IMR-90 (cell line): ENCODE measurements around the gene TRIM25. TPM values are rescaled to one million over a fixed set of nuclear protein-coding genes. Genes with fewer than 3 reads are reported as not detected.

Source experiments
- ATAC-seq: fragments of 200-7000 bp; cut with Tn5 transposase; 2 replicates; pipeline ENCODE4 v1.9.1; 2020; ENCODE audit warnings: low read depth, mild to moderate bottlenecking, moderate library complexity
- BruUV-seq: library from RNA; stranded (reverse); fragments of 400-500 nt; replicated peaks from 2 replicates; lab custom pipeline; 2021; lab: Mats Ljungman, UMichigan
- CTCF ChIA-PET: fragments of 300-600 bp; formaldehyde crosslinking; extraction: SDS; loops from one replicate; lab custom pipeline; 2021; ENCODE audit warnings: antibody characterized with exemption; lab: Yijun Ruan, JAX
- POLR2A ChIA-PET: fragments of 300-600 bp; sonication (Branson Sonifier 250); formaldehyde crosslinking; loops from one replicate; lab custom pipeline; 2022; ENCODE audit warnings: antibody characterized with exemption; ENCODE audit not compliant: unreplicated experiment; lab: Charles Lee
- DNase-seq: peaks from one replicate; pipeline ENCODE4 v3.0.0; 2013
- H2AFZ ChIP-seq: replicated peaks from 2 replicates; pipeline ENCODE3; 2013; ENCODE audit warnings: low read length, mild to moderate bottlenecking; ENCODE audit not compliant: poor library complexity
- H2AK5ac ChIP-seq: 2 replicates; pipeline ENCODE4 v1.6.1; 2013; ENCODE audit warnings: low read depth, low read length, inconsistent platforms
- H2AK9ac ChIP-seq: replicated peaks from 2 replicates; pipeline ENCODE3; 2013; ENCODE audit warnings: mild to moderate bottlenecking, low read depth, low read length, moderate library complexity; ENCODE audit not compliant: poor library complexity
- H2BK120ac ChIP-seq: 2 replicates; pipeline ENCODE4 v1.6.1; 2013; ENCODE audit warnings: low read depth, low read length, inconsistent platforms
- H2BK15ac ChIP-seq: 3 replicates; pipeline ENCODE4 v1.6.1; 2013; ENCODE audit warnings: low read depth, low read length, inconsistent platforms
- H2BK20ac ChIP-seq: 2 replicates; pipeline ENCODE4 v1.6.1; 2013; ENCODE audit warnings: low read depth, mild to moderate bottlenecking, inconsistent platforms, low read length, moderate library complexity
- H2BK5ac ChIP-seq: 2 replicates; pipeline ENCODE4 v1.6.1; 2013; ENCODE audit warnings: mild to moderate bottlenecking, low read depth, low read length, inconsistent platforms; ENCODE audit not compliant: poor library complexity, severe bottlenecking
- H3K14ac ChIP-seq: replicated peaks from 2 replicates; pipeline ENCODE4 v1.6.1; 2013; ENCODE audit warnings: low read depth, low read length, inconsistent platforms
- H3K18ac ChIP-seq: 2 replicates; pipeline ENCODE4 v1.6.1; 2013; ENCODE audit warnings: low read depth, low read length, control low read depth
- H3K23ac ChIP-seq: 2 replicates; pipeline ENCODE4 v1.6.1; 2013; ENCODE audit warnings: low read depth, low read length, inconsistent platforms
- H3K27ac ChIP-seq: 2 replicates; pipeline ENCODE4 v1.5.1; 2013; ENCODE audit warnings: mild to moderate bottlenecking, control low read depth, low read length; ENCODE audit not compliant: insufficient read depth
- H3K27me3 ChIP-seq: 2 replicates; pipeline ENCODE4 v1.6.1; 2013; ENCODE audit warnings: low read length; ENCODE audit not compliant: control insufficient read depth, insufficient read depth
- H3K36me3 ChIP-seq: 2 replicates; pipeline ENCODE4 v1.6.1; 2013; ENCODE audit warnings: low read length, mixed read lengths; ENCODE audit not compliant: control insufficient read depth, insufficient read depth
- H3K4ac ChIP-seq: 2 replicates; pipeline ENCODE4 v1.6.1; 2013; ENCODE audit warnings: low read depth, low read length, inconsistent platforms
- H3K4me1 ChIP-seq: 2 replicates; pipeline ENCODE4 v1.6.1; 2013; ENCODE audit warnings: low read length, mixed read lengths; ENCODE audit not compliant: control insufficient read depth, insufficient read depth
- H3K4me2 ChIP-seq: 2 replicates; pipeline ENCODE4 v1.6.1; 2013; ENCODE audit warnings: low read depth, mild to moderate bottlenecking, control low read depth, low read length, moderate library complexity
- H3K4me3 ChIP-seq: 2 replicates; pipeline ENCODE4 v1.5.1; 2013; ENCODE audit warnings: low read depth, mild to moderate bottlenecking, control low read depth, low read length, moderate library complexity; ENCODE audit not compliant: insufficient read depth
- H3K56ac ChIP-seq: 2 replicates; pipeline ENCODE4 v1.6.1; 2013; ENCODE audit warnings: low read length, inconsistent platforms; ENCODE audit not compliant: insufficient read depth; ENCODE audit errors: extremely low read depth
- H3K79me1 ChIP-seq, 2 experiments: 2 replicates each; pipeline ENCODE4 v1.6.1; 2013; ENCODE audit warnings: low read length in 2 of 2, inconsistent platforms in 1 of 2, low read depth in 1 of 2
- H3K9ac ChIP-seq: 2 replicates; pipeline ENCODE4 v1.6.1; 2013; ENCODE audit warnings: low read depth, low read length, control low read depth
- H3K9me1 ChIP-seq: 2 replicates; pipeline ENCODE4 v1.6.1; 2013; ENCODE audit warnings: low read length, inconsistent platforms; ENCODE audit not compliant: insufficient read depth
- H3K9me3 ChIP-seq: 2 replicates; pipeline ENCODE4 v1.6.1; 2013; ENCODE audit warnings: low read length; ENCODE audit not compliant: control insufficient read depth, insufficient read depth
- H4K20me1 ChIP-seq: 2 replicates; pipeline ENCODE4 v1.6.1; 2013; ENCODE audit warnings: low read length, inconsistent platforms; ENCODE audit not compliant: insufficient read depth
- H4K5ac ChIP-seq: 2 replicates; pipeline ENCODE4 v1.6.1; 2013; ENCODE audit warnings: mild to moderate bottlenecking, low read depth, low read length, control low read depth
- H4K8ac ChIP-seq, 2 experiments: 2 replicates each; pipeline ENCODE4 v1.6.1; 2013; ENCODE audit warnings: low read depth in 2 of 2, low read length in 2 of 2, control low read depth in 1 of 2, inconsistent platforms in 1 of 2
- H4K91ac ChIP-seq: 2 replicates; pipeline ENCODE4 v1.6.1; 2013; ENCODE audit warnings: low read depth, low read length, inconsistent platforms; ENCODE audit not compliant: insufficient read depth
- BHLHE40 ChIP-seq: fragments of 150-350 bp; IDR thresholded peaks from 2 replicates; pipeline ENCODE4 v1.6.1; 2016; ENCODE audit warnings: mild to moderate bottlenecking, low read depth, low read length
- CTCF ChIP-seq: conservative IDR thresholded peaks from 2 replicates; pipeline ENCODE4 v1.5.1; 2012; ENCODE audit warnings: mild to moderate bottlenecking, low read depth, low read length, improper control_type of control experiment
- ELK1 ChIP-seq: fragments of 150-350 bp; IDR thresholded peaks from 2 replicates; pipeline ENCODE4 v1.6.1; 2016; ENCODE audit warnings: low read depth, mild to moderate bottlenecking, low read length, moderate library complexity, borderline replicate concordance
- FOS ChIP-seq: fragments of 150-350 bp; IDR thresholded peaks from 2 replicates; pipeline ENCODE4 v1.6.1; 2016; ENCODE audit warnings: low read depth, low read length
- MAFK ChIP-seq: IDR thresholded peaks from 2 replicates; pipeline ENCODE4 v1.6.1; 2012; ENCODE audit warnings: low read depth, low read length, improper control_type of control experiment
- MAZ ChIP-seq: IDR thresholded peaks from 2 replicates; pipeline ENCODE4 v1.6.1; 2012; ENCODE audit warnings: low read depth, mild to moderate bottlenecking, low read length, improper control_type of control experiment, moderate library complexity, borderline replicate concordance
- MXI1 ChIP-seq: IDR thresholded peaks from 2 replicates; pipeline ENCODE4 v1.6.1; 2012; ENCODE audit warnings: low read depth, mild to moderate bottlenecking, low read length, moderate library complexity, borderline replicate concordance
- NFE2L2 ChIP-seq: fragments of 150-350 bp; IDR thresholded peaks from 2 replicates; pipeline ENCODE4 v1.6.1; 2016; ENCODE audit warnings: low read depth, mild to moderate bottlenecking, low read length
- POLR2A ChIP-seq: IDR thresholded peaks from 2 replicates; pipeline ENCODE4 v1.6.1; 2012; ENCODE audit warnings: mild to moderate bottlenecking, low read depth, low read length
- RAD21 ChIP-seq: IDR thresholded peaks from 2 replicates; pipeline ENCODE4 v1.6.1; 2012; ENCODE audit warnings: low read length, improper control_type of control experiment
- RCOR1 ChIP-seq: IDR thresholded peaks from 2 replicates; pipeline ENCODE4 v1.6.1; 2012; ENCODE audit warnings: mild to moderate bottlenecking, low read length, improper control_type of control experiment; ENCODE audit not compliant: insufficient replicate concordance
- RFX5 ChIP-seq: IDR thresholded peaks from 2 replicates; pipeline ENCODE4 v1.8.0; 2012; ENCODE audit warnings: low read depth, mild to moderate bottlenecking, low read length, moderate library complexity
- SMC3 ChIP-seq: fragments of 150-350 bp; IDR thresholded peaks from 2 replicates; pipeline ENCODE4 v1.6.1; 2016; ENCODE audit warnings: low read depth, mild to moderate bottlenecking, antibody characterized with exemption, low read length, moderate library complexity
- WGBS, 2 experiments: methylation state at CpG; one replicate each; pipeline versions ENCODE4 v1.1.5 to v1.1.7; 2013; ENCODE audit warnings: missing lambda C conversion rate in 2 of 2; ENCODE audit not compliant: insufficient read length in 1 of 2; ENCODE audit errors: extremely low coverage in 2 of 2; 5-methylcytosine and 5-hydroxymethylcytosine counted together
- dilution Hi-C: fragments of 300-500 bp; cut with HindIII; formaldehyde crosslinking; loops from one replicate; pipeline ENCODE4 v1.14.3; 2018; ENCODE audit warnings: low sequenced_read_pairs; ENCODE audit not compliant: unreplicated experiment
- in situ Hi-C: fragments of 300-500 bp; cut with MboI; formaldehyde crosslinking; loops from 3 replicates; pipeline ENCODE4 v1.14.3; 2019; ENCODE audit warnings: low sequenced_read_pairs, inconsistent platforms, mixed read lengths
- intact Hi-C: fragments of 100-400 bp; cut with micrococcal nuclease; formaldehyde crosslinking; loops from 2 replicates; pipeline ENCODE4 v1.10.0; 2022
- polyA plus RNA-seq, 3 experiments: library from polyadenylated mRNA; depleted of rRNA; stranded (reverse); fragments of >200 nt; gene quantifications; 2 replicates each; pipeline ENCODE4 v1.2.3, GENCODE V29; 2012; ENCODE audit warnings: low replicate concordance in 1 of 3
- total RNA-seq: library from RNA; depleted of rRNA; stranded (reverse); fragments of >200 nt; gene quantifications from 2 replicates; pipeline ENCODE4 v1.2.3, GENCODE V29; 2012

TRIM25 gene
- total and polyA plus RNA-seq, 2 of the 4 experiments (the other 2 are of a cell fraction): 25.5 to 27.5 TPM

- TF ChIP-seq RCOR1 (no peak), POLR2A (peak; percentile 77), MXI1 (peak; percentile 87), FOS (no peak)
These were observed 47.0 kb upstream of the TRIM25 start, which contains the start of gene COIL (continued) for GRCh38 chr17:56960596-56961538.

GRCh38 chr17:56956992-56957391 lies 43.1 kb upstream of the TRIM25 start:
- H2AK5ac ChIP-seq: no peak overlapping the region
- H3K14ac ChIP-seq: no peak overlapping the region
- no peak overlapping the region for H2BK5ac ChIP-seq
- in situ Hi-C loops: no loop called here
- H3K79me1 ChIP-seq: peaks cover 41 to 65% of the 10 kb centered on the region in 2 experiments
- no peak overlapping the region for H3K18ac ChIP-seq
- no peak overlapping the region for H4K8ac ChIP-seq
- H3K27ac ChIP-seq: no peak overlapping the region
- POLR2A ChIA-PET: no interaction called here
- WGBS, 2 experiments: no CpG with 5 or more reads among the region's 5 CpGs
- H3K36me3 ChIP-seq: peaks cover 2% of the 10 kb centered on the region; the same call in 1 of the 2 replicates
- no peak overlapping the region for H2BK120ac ChIP-seq
- no peak overlapping the region for H3K23ac ChIP-seq
- H2AK9ac ChIP-seq: no peak overlapping the region
- H4K5ac ChIP-seq: no peak overlapping the region
- intact Hi-C loops: no loop called here
- CTCF ChIA-PET: no interaction called here
- no peaks in the 10 kb centered on the region; the same call in 1 of the 2 replicates for H4K20me1 ChIP-seq
- no peak for DNase-seq
- no peak overlapping the region for H2AFZ ChIP-seq
- no TSS peak for BruUV-seq
- H3K4me1 ChIP-seq: peaks cover 8% of the 10 kb centered on the region
- ATAC-seq: no peak
- no peak overlapping the region for H4K91ac ChIP-seq
- H3K4me3 ChIP-seq: no peak overlapping the region
- no peak overlapping the region for H3K56ac ChIP-seq
- dilution Hi-C loops: no loop called here
- no peak overlapping the region for H2BK20ac ChIP-seq
- H3K27me3 ChIP-seq: no peaks in the 10 kb centered on the region
- no peak overlapping the region for H2BK15ac ChIP-seq
- H3K4me2 ChIP-seq: no peak overlapping the region
- peaks cover 14% of the 10 kb centered on the region for H3K9me1 ChIP-seq
- no peak overlapping the region for H3K9ac ChIP-seq
- H3K9me3 ChIP-seq: no peaks in the 10 kb centered on the region
- no peak overlapping the region for H3K4ac ChIP-seq
- TF ChIP-seq ELK1 (no peak), MXI1 (no peak), BHLHE40 (no peak), NFE2L2 (no peak), FOS (no peak), RCOR1 (no peak), RFX5 (no peak), SMC3 (no peak), MAZ (no peak), CTCF (no peak), RAD21 (no peak), POLR2A (no peak), MAFK (no peak)
